Measurements from ENCODE around the gene DLGAP1. TPM values are rescaled to one million over a fixed set of nuclear protein-coding genes. Genes with fewer than 3 reads are reported as not detected.

Gene DLGAP1
- total and polyA plus RNA-seq, 2 experiments from 2014 or later, result 17.0 to 48.5 TPM

DNA sequence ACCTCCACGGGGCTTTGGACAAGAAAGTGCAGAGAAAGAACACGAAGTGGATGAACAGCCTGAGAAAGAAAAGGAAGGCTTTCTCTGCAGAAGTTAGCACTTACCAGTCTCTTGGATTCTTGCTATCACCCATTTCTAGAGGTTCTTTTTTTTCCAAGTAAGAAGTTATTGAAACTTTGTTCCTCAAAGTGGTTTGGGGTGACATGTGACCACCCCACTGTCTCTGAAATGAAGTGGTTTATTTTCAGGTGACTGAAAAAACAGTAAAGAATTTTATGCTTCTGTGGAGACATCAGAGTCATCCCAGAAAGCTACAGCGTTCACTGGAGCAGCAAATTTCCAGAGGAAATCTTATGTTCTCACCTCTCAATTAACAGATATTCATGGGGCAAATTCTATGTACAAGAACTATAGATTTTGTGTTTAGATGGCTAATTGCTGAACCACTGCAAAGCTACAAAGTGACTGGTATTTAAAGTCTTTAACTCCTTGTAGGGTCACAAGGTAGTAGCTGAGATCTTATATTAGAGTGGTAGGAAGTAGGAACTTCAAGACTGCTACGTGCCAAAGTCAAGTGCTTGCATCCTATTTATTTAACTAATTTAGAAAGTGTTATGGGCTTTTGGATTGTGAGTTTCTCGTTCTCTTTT, 737.6 kb downstream of the DLGAP1 start:
- no peak overlapping the region for H3K27ac Mint-ChIP-seq
- Histone ChIP-seq H3K9me2 (ENCODE audit: insufficient read depth) (no peaks in the 10 kb centered on the region), H3K4me1 (ENCODE audit: insufficient read depth) (peaks cover 14% of the 10 kb centered on the region), H4K20me1 (replicated peaks; ENCODE audit: insufficient read depth) (no peaks in the 10 kb centered on the region), H3F3A (replicated peaks; ENCODE audit: low read depth) (no peaks in the 10 kb centered on the region), H3K27me3 (ENCODE audit: insufficient read depth) (no peaks in the 10 kb centered on the region), H3K4me2 (no peak overlapping the region), H3K4me3 (no peak overlapping the region), H2AFZ (no peak overlapping the region), H3K36me3 (ENCODE audit: insufficient read depth) (no peaks in the 10 kb centered on the region), H3K27ac (ENCODE audit: low read depth) (no peak overlapping the region), H3K79me2 (replicated peaks; ENCODE audit: insufficient read depth) (no peaks in the 10 kb centered on the region)
- ATAC-seq, result no peak
- H3K9me3 Mint-ChIP-seq, result no peaks in the 10 kb centered on the region
- no peaks in the 10 kb centered on the region for H3K36me3 Mint-ChIP-seq (ENCODE audit: low read depth)
- peaks cover 4% of the 10 kb centered on the region for H3K27me3 Mint-ChIP-seq (ENCODE audit: insufficient read depth, low read depth, poor library complexity)
- no peak for TF ChIP-seq JUNB (IDR thresholded peaks at IDR 0.05; ENCODE audit: unreplicated experiment)
- no peak for TF ChIP-seq EZH2 (IDR thresholded peaks at IDR 0.05; ENCODE audit: low read depth, unreplicated experiment)
- TF ChIP-seq, protein P1, sequence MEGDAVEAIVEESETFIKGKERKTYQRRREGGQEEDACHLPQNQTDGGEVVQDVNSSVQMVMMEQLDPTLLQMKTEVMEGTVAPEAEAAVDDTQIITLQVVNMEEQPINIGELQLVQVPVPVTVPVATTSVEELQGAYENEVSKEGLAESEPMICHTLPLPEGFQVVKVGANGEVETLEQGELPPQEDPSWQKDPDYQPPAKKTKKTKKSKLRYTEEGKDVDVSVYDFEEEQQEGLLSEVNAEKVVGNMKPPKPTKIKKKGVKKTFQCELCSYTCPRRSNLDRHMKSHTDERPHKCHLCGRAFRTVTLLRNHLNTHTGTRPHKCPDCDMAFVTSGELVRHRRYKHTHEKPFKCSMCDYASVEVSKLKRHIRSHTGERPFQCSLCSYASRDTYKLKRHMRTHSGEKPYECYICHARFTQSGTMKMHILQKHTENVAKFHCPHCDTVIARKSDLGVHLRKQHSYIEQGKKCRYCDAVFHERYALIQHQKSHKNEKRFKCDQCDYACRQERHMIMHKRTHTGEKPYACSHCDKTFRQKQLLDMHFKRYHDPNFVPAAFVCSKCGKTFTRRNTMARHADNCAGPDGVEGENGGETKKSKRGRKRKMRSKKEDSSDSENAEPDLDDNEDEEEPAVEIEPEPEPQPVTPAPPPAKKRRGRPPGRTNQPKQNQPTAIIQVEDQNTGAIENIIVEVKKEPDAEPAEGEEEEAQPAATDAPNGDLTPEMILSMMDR (conservative IDR thresholded peaks at IDR 0.05; ENCODE audit: low read depth in 2 of 2), result no peak
- TF ChIP-seq EZH2phosphoT487 (IDR thresholded peaks at IDR 0.05; ENCODE audit: unreplicated experiment), result no peak
- TF ChIP-seq, protein P2, sequence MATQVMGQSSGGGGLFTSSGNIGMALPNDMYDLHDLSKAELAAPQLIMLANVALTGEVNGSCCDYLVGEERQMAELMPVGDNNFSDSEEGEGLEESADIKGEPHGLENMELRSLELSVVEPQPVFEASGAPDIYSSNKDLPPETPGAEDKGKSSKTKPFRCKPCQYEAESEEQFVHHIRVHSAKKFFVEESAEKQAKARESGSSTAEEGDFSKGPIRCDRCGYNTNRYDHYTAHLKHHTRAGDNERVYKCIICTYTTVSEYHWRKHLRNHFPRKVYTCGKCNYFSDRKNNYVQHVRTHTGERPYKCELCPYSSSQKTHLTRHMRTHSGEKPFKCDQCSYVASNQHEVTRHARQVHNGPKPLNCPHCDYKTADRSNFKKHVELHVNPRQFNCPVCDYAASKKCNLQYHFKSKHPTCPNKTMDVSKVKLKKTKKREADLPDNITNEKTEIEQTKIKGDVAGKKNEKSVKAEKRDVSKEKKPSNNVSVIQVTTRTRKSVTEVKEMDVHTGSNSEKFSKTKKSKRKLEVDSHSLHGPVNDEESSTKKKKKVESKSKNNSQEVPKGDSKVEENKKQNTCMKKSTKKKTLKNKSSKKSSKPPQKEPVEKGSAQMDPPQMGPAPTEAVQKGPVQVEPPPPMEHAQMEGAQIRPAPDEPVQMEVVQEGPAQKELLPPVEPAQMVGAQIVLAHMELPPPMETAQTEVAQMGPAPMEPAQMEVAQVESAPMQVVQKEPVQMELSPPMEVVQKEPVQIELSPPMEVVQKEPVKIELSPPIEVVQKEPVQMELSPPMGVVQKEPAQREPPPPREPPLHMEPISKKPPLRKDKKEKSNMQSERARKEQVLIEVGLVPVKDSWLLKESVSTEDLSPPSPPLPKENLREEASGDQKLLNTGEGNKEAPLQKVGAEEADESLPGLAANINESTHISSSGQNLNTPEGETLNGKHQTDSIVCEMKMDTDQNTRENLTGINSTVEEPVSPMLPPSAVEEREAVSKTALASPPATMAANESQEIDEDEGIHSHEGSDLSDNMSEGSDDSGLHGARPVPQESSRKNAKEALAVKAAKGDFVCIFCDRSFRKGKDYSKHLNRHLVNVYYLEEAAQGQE (IDR thresholded peaks at IDR 0.05; ENCODE audit: unreplicated experiment), result no peak
- TF ChIP-seq, protein P3, sequence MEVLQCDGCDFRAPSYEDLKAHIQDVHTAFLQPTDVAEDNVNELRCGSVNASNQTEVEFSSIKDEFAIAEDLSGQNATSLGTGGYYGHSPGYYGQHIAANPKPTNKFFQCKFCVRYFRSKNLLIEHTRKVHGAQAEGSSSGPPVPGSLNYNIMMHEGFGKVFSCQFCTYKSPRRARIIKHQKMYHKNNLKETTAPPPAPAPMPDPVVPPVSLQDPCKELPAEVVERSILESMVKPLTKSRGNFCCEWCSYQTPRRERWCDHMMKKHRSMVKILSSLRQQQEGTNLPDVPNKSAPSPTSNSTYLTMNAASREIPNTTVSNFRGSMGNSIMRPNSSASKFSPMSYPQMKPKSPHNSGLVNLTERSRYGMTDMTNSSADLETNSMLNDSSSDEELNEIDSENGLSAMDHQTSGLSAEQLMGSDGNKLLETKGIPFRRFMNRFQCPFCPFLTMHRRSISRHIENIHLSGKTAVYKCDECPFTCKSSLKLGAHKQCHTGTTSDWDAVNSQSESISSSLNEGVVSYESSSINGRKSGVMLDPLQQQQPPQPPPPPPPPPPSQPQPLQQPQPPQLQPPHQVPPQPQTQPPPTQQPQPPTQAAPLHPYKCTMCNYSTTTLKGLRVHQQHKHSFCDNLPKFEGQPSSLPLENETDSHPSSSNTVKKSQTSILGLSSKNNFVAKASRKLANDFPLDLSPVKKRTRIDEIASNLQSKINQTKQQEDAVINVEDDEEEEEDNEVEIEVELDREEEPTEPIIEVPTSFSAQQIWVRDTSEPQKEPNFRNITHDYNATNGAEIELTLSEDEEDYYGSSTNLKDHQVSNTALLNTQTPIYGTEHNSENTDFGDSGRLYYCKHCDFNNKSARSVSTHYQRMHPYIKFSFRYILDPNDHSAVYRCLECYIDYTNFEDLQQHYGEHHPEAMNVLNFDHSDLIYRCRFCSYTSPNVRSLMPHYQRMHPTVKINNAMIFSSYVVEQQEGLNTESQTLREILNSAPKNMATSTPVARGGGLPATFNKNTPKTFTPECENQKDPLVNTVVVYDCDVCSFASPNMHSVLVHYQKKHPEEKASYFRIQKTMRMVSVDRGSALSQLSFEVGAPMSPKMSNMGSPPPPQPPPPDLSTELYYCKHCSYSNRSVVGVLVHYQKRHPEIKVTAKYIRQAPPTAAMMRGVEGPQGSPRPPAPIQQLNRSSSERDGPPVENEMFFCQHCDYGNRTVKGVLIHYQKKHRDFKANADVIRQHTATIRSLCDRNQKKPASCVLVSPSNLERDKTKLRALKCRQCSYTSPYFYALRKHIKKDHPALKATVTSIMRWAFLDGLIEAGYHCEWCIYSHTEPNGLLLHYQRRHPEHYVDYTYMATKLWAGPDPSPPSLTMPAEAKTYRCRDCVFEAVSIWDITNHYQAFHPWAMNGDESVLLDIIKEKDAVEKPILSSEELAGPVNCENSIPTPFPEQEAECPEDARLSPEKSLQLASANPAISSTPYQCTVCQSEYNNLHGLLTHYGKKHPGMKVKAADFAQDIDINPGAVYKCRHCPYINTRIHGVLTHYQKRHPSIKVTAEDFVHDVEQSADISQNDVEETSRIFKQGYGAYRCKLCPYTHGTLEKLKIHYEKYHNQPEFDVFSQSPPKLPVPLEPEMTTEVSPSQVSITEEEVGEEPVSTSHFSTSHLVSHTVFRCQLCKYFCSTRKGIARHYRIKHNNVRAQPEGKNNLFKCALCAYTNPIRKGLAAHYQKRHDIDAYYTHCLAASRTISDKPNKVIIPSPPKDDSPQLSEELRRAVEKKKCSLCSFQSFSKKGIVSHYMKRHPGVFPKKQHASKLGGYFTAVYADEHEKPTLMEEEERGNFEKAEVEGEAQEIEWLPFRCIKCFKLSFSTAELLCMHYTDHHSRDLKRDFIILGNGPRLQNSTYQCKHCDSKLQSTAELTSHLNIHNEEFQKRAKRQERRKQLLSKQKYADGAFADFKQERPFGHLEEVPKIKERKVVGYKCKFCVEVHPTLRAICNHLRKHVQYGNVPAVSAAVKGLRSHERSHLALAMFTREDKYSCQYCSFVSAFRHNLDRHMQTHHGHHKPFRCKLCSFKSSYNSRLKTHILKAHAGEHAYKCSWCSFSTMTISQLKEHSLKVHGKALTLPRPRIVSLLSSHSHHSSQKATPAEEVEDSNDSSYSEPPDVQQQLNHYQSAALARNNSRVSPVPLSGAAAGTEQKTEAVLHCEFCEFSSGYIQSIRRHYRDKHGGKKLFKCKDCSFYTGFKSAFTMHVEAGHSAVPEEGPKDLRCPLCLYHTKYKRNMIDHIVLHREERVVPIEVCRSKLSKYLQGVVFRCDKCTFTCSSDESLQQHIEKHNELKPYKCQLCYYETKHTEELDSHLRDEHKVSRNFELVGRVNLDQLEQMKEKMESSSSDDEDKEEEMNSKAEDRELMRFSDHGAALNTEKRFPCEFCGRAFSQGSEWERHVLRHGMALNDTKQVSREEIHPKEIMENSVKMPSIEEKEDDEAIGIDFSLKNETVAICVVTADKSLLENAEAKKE (CRISPR knock-in tag; IDR thresholded peaks at IDR 0.05), result no peak
- TF ChIP-seq NANOG (IDR thresholded peaks at IDR 0.05; ENCODE audit: borderline replicate concordance), result no peak
- no peak for TF ChIP-seq STAT1 (IDR thresholded peaks at IDR 0.05; ENCODE audit: unreplicated experiment)
- TF ChIP-seq, protein P4, sequence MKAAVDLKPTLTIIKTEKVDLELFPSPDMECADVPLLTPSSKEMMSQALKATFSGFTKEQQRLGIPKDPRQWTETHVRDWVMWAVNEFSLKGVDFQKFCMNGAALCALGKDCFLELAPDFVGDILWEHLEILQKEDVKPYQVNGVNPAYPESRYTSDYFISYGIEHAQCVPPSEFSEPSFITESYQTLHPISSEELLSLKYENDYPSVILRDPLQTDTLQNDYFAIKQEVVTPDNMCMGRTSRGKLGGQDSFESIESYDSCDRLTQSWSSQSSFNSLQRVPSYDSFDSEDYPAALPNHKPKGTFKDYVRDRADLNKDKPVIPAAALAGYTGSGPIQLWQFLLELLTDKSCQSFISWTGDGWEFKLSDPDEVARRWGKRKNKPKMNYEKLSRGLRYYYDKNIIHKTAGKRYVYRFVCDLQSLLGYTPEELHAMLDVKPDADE (IDR thresholded peaks at IDR 0.05), result no peak
- no peak for TF ChIP-seq POLR2AphosphoS5 (IDR thresholded peaks at IDR 0.05; ENCODE audit: low read depth)
- no peak for TF ChIP-seq ZNF331 (CRISPR knock-in tag; IDR thresholded peaks at IDR 0.05; ENCODE audit: low read depth)
- TF ChIP-seq CREB1 (CRISPR knock-in tag; IDR thresholded peaks at IDR 0.05; ENCODE audit: low read depth), result no peak
- TF ChIP-seq ZNF114 (CRISPR knock-in tag; IDR thresholded peaks at IDR 0.05), result no peak
- no peak for DNase-seq (ENCODE audit: low spot score)
- H3K4me3 Mint-ChIP-seq, result no peak overlapping the region
- H3K4me1 Mint-ChIP-seq, result peaks cover 16% of the 10 kb centered on the region

Measured in GM23338 (cell line).